Neural progenitor cell (in vitro differentiated cells): ENCODE measurements around the gene PNPLA5.

ENCODE experiments used
- EZH2 ChIP-seq: fragments of 200-600 bp; sonication (generic); IDR thresholded peaks from 2 replicates; pipeline ENCODE4 v1.6.1; 2017; ENCODE audit warnings: antibody characterized with exemption, mild to moderate bottlenecking, moderate library complexity
- TF ChIP-seq, protein P1 (sequence below): fragments of 200-600 bp; sonication (generic); IDR thresholded peaks from 2 replicates; pipeline ENCODE4 v1.5.1; 2017; ENCODE audit warnings: antibody characterized with exemption, mild to moderate bottlenecking

GRCh38 chr22:43876866-43877509, 14.8 kb downstream of the PNPLA5 start:
- TF ChIP-seq, protein P1, sequence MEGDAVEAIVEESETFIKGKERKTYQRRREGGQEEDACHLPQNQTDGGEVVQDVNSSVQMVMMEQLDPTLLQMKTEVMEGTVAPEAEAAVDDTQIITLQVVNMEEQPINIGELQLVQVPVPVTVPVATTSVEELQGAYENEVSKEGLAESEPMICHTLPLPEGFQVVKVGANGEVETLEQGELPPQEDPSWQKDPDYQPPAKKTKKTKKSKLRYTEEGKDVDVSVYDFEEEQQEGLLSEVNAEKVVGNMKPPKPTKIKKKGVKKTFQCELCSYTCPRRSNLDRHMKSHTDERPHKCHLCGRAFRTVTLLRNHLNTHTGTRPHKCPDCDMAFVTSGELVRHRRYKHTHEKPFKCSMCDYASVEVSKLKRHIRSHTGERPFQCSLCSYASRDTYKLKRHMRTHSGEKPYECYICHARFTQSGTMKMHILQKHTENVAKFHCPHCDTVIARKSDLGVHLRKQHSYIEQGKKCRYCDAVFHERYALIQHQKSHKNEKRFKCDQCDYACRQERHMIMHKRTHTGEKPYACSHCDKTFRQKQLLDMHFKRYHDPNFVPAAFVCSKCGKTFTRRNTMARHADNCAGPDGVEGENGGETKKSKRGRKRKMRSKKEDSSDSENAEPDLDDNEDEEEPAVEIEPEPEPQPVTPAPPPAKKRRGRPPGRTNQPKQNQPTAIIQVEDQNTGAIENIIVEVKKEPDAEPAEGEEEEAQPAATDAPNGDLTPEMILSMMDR: no peak
- no peak for TF ChIP-seq EZH2
